Fibroblast of skin of back (primary cell): Measurements from ENCODE around the gene LHPP.

Source experiments
- DNase-seq: peaks from one replicate; pipeline ENCODE4 v3.0.0-alpha.2; 2013

LHPP gene

DNA sequence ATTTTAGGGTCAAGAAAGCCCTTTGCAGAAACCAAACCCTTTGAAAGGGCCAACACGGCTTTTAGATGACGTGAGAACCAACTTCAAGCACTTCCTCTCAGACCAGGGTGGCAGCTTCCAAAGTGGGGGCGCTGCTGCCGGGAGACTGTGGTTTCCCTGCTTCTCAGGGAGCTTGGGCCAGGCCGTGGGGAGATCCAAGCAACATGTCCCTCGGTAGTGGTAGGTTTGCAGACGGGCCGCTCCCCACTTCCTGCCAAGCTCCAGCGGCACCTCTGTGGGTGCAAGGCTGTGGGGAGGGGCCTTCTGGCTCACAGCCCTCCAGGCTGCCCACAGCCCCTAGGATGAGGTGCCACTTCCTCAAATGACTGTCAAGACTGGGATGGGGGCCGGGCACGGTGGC lies 150.1 kb downstream of the LHPP start:
- no peak for DNase-seq

- no peak for DNase-seq
These were observed 151.2 kb downstream of the LHPP start for GRCh38 chr10:124612611-124613498.

GRCh38 chr10:124614003-124614659 lies 152.5 kb downstream of the LHPP start:
- DNase-seq: no peak

- DNase-seq: no peak
These were observed 153.6 kb downstream of the LHPP start for GRCh38 chr10:124615259-124615658.

GRCh38 chr10:124616040-124616835 lies 154.6 kb downstream of the LHPP start:
- no peak for DNase-seq

- no peak for DNase-seq
These were observed 155.2 kb downstream of the LHPP start for GRCh38 chr10:124616836-124617130.

GRCh38 chr10:124618470-124619073 lies 156.9 kb downstream of the LHPP start:
- DNase-seq: no peak

- no peak for DNase-seq
These were observed 157.6 kb downstream of the LHPP start for GRCh38 chr10:124619195-124619594.

DNA sequence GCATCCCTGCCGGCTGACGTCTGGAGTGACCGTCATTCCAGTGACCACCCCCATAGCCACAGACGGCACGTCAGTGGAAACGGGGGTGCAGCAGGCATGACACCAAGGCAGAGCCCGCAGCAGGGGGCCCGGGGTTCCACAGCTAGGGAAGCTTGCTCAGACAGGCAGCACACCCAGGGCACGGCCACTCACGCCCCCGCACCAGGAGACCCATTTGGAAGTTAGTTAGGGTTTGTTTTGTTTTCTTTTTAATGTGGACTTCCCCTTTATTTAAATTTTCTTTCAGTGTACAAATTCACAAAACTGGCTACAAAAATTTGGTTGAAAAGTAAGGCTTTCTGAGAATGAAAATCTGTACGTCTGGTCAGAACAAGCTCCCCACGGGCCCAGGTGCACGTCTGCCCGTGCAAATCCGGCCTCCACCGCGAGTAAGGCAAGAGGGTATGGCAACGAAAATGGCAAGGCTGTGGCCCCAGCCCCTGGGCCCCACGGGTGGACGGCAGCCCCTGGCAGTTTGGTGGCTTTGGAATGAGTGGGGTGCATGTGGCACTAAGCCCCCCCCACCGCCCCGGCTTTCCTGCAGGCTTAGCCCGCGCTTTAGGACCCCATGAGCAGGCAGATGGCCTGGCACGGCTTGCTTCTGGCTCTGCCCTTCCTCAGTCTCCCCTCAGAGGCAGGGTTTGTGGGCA lies 158.3 kb downstream of the LHPP start:
- DNase-seq: no peak

- no peak for DNase-seq
These were observed 160.0 kb downstream of the LHPP start for GRCh38 chr10:124621637-124622036.

DNA sequence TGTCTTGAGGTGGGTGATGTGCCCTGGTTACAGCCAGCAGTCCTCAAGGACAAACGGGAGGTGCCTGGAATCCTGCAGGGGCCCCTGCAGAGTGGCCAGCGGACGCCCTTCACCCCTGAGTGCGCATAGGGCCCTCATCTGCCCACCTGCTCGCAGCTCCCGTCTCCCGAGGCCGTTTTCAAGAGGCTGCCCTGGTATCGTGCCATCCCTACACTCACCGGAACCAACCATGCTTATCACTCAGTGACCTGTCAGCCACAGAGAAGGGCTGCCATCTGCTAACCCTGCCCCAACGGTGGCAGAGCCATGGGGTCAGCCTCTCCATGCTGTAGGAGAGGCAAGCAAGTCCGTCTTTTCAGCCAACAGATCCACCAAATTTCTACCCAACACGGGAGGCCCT lies 160.5 kb downstream of the LHPP start:
- DNase-seq: no peak

DNA sequence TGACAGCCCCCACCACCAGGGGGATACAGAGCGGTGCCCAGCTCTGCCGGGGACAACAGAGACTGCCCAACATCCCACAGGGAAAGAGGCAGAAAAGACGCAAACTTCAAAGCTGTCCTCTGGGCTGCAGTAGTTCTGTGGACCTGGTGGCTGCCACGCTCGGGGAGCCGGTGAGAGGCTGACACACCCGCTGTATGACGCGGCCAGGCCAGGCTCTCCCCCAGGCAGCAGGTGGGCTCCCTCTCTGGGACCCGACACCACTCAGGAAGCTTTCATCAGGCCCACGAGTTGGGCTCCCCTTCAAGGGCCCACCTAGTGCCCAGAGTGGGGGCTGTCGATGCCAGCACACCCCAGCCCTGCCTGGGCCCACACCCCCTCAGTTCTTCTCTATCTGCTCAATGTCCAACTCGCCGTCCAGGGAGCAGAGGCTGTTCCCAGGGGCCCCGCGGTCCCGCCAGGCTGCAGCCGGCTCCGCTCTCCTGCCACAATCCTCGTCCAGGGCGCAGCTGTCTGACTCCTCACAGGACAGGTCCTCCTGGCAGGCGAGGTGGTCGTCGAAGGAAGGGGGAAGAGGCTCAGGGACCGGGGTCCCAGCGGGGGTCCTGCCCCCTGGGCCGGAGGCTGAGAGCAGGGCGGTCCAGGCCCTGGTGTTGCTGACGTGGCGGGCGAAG lies 161.4 kb downstream of the LHPP start:
- no peak for DNase-seq

DNA sequence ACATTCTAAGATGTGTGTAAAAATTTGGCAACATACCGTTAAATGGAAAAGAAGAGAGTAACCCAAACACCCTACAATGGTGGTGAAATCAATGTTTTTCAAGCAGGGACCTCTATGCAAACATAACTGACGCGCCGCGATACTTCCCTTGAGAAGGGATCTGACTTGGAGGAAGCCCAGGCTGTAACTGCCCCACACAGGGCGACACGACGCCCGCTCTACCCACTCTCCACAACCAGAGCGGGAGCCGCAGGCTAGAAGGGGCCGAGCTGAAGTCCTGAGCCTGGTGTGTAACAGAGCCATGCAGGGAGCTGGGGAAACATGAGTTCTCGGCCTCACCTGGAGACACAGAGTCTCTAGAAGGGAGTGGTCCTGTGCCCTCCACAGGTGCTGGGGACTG lies 162.4 kb downstream of the LHPP start:
- DNase-seq: no peak

DNA sequence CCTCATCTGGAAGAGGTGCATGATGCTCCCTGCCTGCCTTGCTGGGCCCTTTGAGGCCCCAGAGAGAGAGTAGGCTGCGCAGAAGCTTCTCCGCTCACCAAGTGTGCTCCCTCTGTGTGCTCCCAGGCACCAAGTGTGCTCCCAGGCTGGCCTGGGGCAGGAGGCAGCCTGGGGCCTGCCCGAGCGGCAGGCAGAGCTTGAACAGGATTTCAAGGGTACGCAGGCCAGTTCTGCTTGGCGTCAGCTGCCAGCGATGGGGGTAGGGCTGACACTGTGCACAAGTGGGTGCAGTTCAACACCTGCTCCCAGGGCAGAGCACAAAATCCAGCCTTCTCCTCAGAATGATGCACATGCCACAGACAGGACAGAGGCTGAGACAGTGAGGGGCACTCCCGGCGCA lies 162.8 kb downstream of the LHPP start:
- no peak for DNase-seq

DNA sequence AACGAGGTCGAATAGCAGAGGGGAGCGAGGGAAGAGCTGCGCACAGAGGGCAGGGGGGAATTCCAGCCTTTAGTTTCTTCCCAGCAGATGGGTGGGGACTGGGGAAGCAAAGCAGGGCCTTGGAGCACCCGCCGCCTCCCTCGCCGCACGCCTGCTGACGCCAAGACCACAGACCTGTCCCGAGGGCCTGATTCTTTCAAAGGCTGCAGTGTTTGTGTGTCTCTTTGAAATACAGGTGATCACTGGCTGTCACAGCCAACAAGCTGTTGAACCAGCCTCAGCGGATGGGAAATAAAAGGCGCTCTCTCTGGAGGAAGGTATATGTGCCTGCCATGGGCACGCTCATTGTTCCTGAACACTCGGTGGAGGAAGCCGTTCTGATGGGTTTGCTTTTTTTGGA lies 163.3 kb downstream of the LHPP start:
- no peak for DNase-seq

- no peak for DNase-seq
These were observed 164.2 kb downstream of the LHPP start for GRCh38 chr10:124625831-124626238.

GRCh38 chr10:124626759-124627380 lies 165.2 kb downstream of the LHPP start:
- DNase-seq: no peak

- no peak for DNase-seq
These were observed 166.4 kb downstream of the LHPP start for GRCh38 chr10:124627866-124628675.

GRCh38 chr10:124628676-124629021 lies 167.0 kb downstream of the LHPP start:
- no peak for DNase-seq

GRCh38 chr10:124629415-124629814 lies 167.8 kb downstream of the LHPP start:
- no peak for DNase-seq

GRCh38 chr10:124629842-124630241 lies 168.2 kb downstream of the LHPP start:
- no peak for DNase-seq
